NCI-H2227 (cell line): Measurements from ENCODE around the gene B4GALT6.

ENCODE experiments used
- DNase-seq: peaks from one replicate; lab custom pipeline; 2025; ENCODE audit not compliant: unreplicated experiment; lab: John Stamatoyannopoulos, UW

Gene B4GALT6

GRCh38 chr18:31598021-31598805 is 86.2 kb downstream of the B4GALT6 start:
- DNase-seq, result no peak

GRCh38 chr18:31596081-31596872 is 88.1 kb downstream of the B4GALT6 start:
- no peak for DNase-seq

GRCh38 chr18:31595121-31595771 is 89.1 kb downstream of the B4GALT6 start:
- DNase-seq, result no peak

- DNase-seq, result no peak
Measured at GRCh38 chr18:31592506-31593157, 91.7 kb downstream of the B4GALT6 start.

- DNase-seq, result no peak
Measured at GRCh38 chr18:31591628-31592027, 92.8 kb downstream of the B4GALT6 start, which contains the start of gene TTR. Gene TTR, plus strand, starts transcription at chr18:31591877. Its CDS starts 26 bp downstream, at chr18:31591903.

GRCh38 chr18:31591113-31591512 is 93.3 kb downstream of the B4GALT6 start:
- DNase-seq, result peak; percentile 24

- DNase-seq, result no peak
Measured at GRCh38 chr18:31590570-31590969, 93.8 kb downstream of the B4GALT6 start.

- no peak for DNase-seq
Measured at GRCh38 chr18:31587529-31587928, 96.9 kb downstream of the B4GALT6 start.

GRCh38 chr18:31586616-31587015 is 97.8 kb downstream of the B4GALT6 start:
- DNase-seq, result no peak

- DNase-seq, result no peak
Measured at GRCh38 chr18:31585991-31586390, 98.4 kb downstream of the B4GALT6 start.

GRCh38 chr18:31583185-31583854 is 101.1 kb downstream of the B4GALT6 start:
- DNase-seq, result no peak

- DNase-seq, result no peak
Measured at GRCh38 chr18:31581498-31582197, 102.7 kb downstream of the B4GALT6 start.

- no peak for DNase-seq
Measured at GRCh38 chr18:31579375-31579774, 105.0 kb downstream of the B4GALT6 start.

GRCh38 chr18:31578126-31578525 is 106.3 kb downstream of the B4GALT6 start:
- no peak for DNase-seq

- no peak for DNase-seq
Measured at GRCh38 chr18:31577195-31577594, 107.2 kb downstream of the B4GALT6 start.

- DNase-seq, result no peak
Measured at GRCh38 chr18:31576670-31577069, 107.7 kb downstream of the B4GALT6 start.

- no peak for DNase-seq
Measured at GRCh38 chr18:31575515-31576257, 108.7 kb downstream of the B4GALT6 start.

- no peak for DNase-seq
Measured at GRCh38 chr18:31574359-31574758, 110.0 kb downstream of the B4GALT6 start.
